ENCODE results near the gene ZDHHC21.
"Not testable (repeated sequence)": the region's sequence is repeated elsewhere in the genome, so short reads cannot be mapped to it uniquely, and the experiment has no call there.

The ZDHHC21 gene

GRCh38 chr9:14682616-14683015 lies 10.6 kb downstream of the ZDHHC21 start:
- not testable (repeated sequence) for DNase-seq (ENCODE audit: low read depth)

GRCh38 chr9:14678776-14679175 lies 14.5 kb downstream of the ZDHHC21 start:
- DNase-seq (ENCODE audit: low read depth) = no peak

- DNase-seq (ENCODE audit: low read depth) = no peak
Measured at GRCh38 chr9:14677872-14678271, 15.4 kb downstream of the ZDHHC21 start.

GRCh38 chr9:14677396-14677795 lies 15.8 kb downstream of the ZDHHC21 start:
- DNase-seq (ENCODE audit: low read depth) = no peak

GRCh38 chr9:14674630-14675029 lies 18.6 kb downstream of the ZDHHC21 start:
- no peak for DNase-seq (ENCODE audit: low read depth)

GRCh38 chr9:14671377-14671776 lies 21.9 kb downstream of the ZDHHC21 start:
- no peak for DNase-seq (ENCODE audit: low read depth)

GRCh38 chr9:14670718-14671117 lies 22.5 kb downstream of the ZDHHC21 start:
- no peak for DNase-seq (ENCODE audit: low read depth)

- DNase-seq (ENCODE audit: low read depth) = not testable (repeated sequence)
Measured at GRCh38 chr9:14664022-14664421, 29.2 kb downstream of the ZDHHC21 start.

GRCh38 chr9:14662060-14662453 lies 31.2 kb downstream of the ZDHHC21 start:
- no peak for DNase-seq (ENCODE audit: low read depth)

- DNase-seq (ENCODE audit: low read depth) = no peak
Measured at GRCh38 chr9:14661421-14662059, 31.7 kb downstream of the ZDHHC21 start.

- DNase-seq (ENCODE audit: low read depth) = no peak
Measured at GRCh38 chr9:14660721-14661120, 32.5 kb downstream of the ZDHHC21 start.

- no peak for DNase-seq (ENCODE audit: low read depth)
Measured at GRCh38 chr9:14654932-14655331, 38.3 kb downstream of the ZDHHC21 start.

GRCh38 chr9:14653511-14653910 lies 39.7 kb downstream of the ZDHHC21 start:
- no peak for DNase-seq (ENCODE audit: low read depth)

GRCh38 chr9:14652729-14653377 lies 40.4 kb downstream of the ZDHHC21 start:
- no peak for DNase-seq (ENCODE audit: low read depth)

- DNase-seq (ENCODE audit: low read depth) = no peak
Measured at GRCh38 chr9:14650596-14650995, 42.6 kb downstream of the ZDHHC21 start.

GRCh38 chr9:14645648-14646047 lies 47.6 kb downstream of the ZDHHC21 start:
- no peak for DNase-seq (ENCODE audit: low read depth)

GRCh38 chr9:14640967-14641366 lies 52.3 kb downstream of the ZDHHC21 start:
- DNase-seq (ENCODE audit: low read depth) = no peak

- no peak for DNase-seq (ENCODE audit: low read depth)
Measured at GRCh38 chr9:14640294-14640693, 52.9 kb downstream of the ZDHHC21 start.

GRCh38 chr9:14633906-14634565 lies 59.2 kb downstream of the ZDHHC21 start:
- no peak for DNase-seq (ENCODE audit: low read depth)

GRCh38 chr9:14633148-14633547 lies 60.1 kb downstream of the ZDHHC21 start:
- DNase-seq (ENCODE audit: low read depth) = no peak

GRCh38 chr9:14627513-14627912 lies 65.7 kb downstream of the ZDHHC21 start:
- DNase-seq (ENCODE audit: low read depth) = no peak

GRCh38 chr9:14618836-14619420 lies 74.3 kb downstream of the ZDHHC21 start:
- DNase-seq (ENCODE audit: low read depth) = no peak

All from HS-27A (cell line).